ENCODE results near the gene ZNF705A. TPM values are rescaled to one million over a fixed set of nuclear protein-coding genes. Genes with fewer than 3 reads are reported as not detected.

Gene ZNF705A
- total RNA-seq, 4 donors from 2014 or later = not detected

Other genes starting within 250 kb of the ZNF705A start
- 100 to 1,000 TPM in 1 of 4 donors, 10 to 100 TPM in 3; 10.7 to 102 (median 13.5) TPM for gene SLC2A3, start 220.8 kb upstream of the ZNF705A start, total RNA-seq
- gene FOXJ2, start 124.3 kb upstream of the ZNF705A start, total RNA-seq = 10 to 100 TPM; 17.4 to 29.0 (median 23.9) TPM
- gene C3AR1, start 90.7 kb upstream of the ZNF705A start, total RNA-seq = 10 to 100 TPM in 1 of 4 donors, 1 to 10 TPM in 3; 4.9 to 18.7 (median 9.0) TPM
- gene NECAP1, start 74.7 kb upstream of the ZNF705A start, total RNA-seq = 10 to 100 TPM; 17.9 to 29.2 (median 23.0) TPM
- gene CLEC4A, start 33.4 kb upstream of the ZNF705A start, total RNA-seq = 1 to 10 TPM in 2 of 4 donors, under 1 TPM in 2; 0.40 to 2.2 (median 0.91) TPM
- gene FAM90A1, start 70.6 kb downstream of the ZNF705A start, total RNA-seq = under 1 TPM in 1 of 4 donors, not detected in 3; under 0.01 TPM